HepG2 (cell line): ENCODE data around the gene SRC.

Source experiments
- ARID3A ChIP-seq: IDR thresholded peaks from 2 replicates; pipeline ENCODE4 v1.6.1; 2012; ENCODE audit warnings: low read depth, low read length, improper control_type of control experiment
- CEBPZ ChIP-seq: IDR thresholded peaks from 2 replicates; pipeline ENCODE4 v1.6.1; 2012; ENCODE audit warnings: low read length, improper control_type of control experiment
- ESRRA ChIP-seq: sonication (generic); formaldehyde crosslinking; IDR thresholded peaks from 2 replicates; pipeline ENCODE4 v1.5.1; 2020; ENCODE audit warnings: mild to moderate bottlenecking, low read depth, missing genetic modification reagents
- KDM5B ChIP-seq: sonication (generic); formaldehyde crosslinking; IDR thresholded peaks from 2 replicates; pipeline ENCODE4 v1.4.0; 2020; ENCODE audit warnings: missing genetic modification reagents, mild to moderate bottlenecking, borderline replicate concordance
- NCOR1 ChIP-seq: fragments of 200-600 bp; sonication (generic); IDR thresholded peaks from 2 replicates; pipeline ENCODE4 v1.7.0; 2017; ENCODE audit warnings: antibody characterized with exemption, low read length, borderline replicate concordance
- PBX2 ChIP-seq: IDR thresholded peaks from 2 replicates; pipeline ENCODE4 v1.6.1; 2016; ENCODE audit warnings: control low read depth
- SRY ChIP-seq: sonication (generic); formaldehyde crosslinking; IDR thresholded peaks from 2 replicates; pipeline ENCODE4 v1.8.0; 2022; ENCODE audit warnings: mild to moderate bottlenecking, missing genetic modification reagents
- STAT5B ChIP-seq: sonication (generic); formaldehyde crosslinking; IDR thresholded peaks from 2 replicates; pipeline ENCODE4 v1.4.0; 2020; ENCODE audit warnings: missing genetic modification reagents
- TAF15 ChIP-seq: fragments of 200-400 bp; formaldehyde crosslinking; IDR thresholded peaks from one replicate; pipeline ENCODE4 v1.6.1; 2018; ENCODE audit warnings: mild to moderate bottlenecking, low read depth, low read length; ENCODE audit not compliant: poor library complexity, severe bottlenecking
- YY1 ChIP-seq: IDR thresholded peaks from 2 replicates; pipeline ENCODE4 v1.6.1; 2011; ENCODE audit warnings: low read length, low read depth, moderate library complexity, mild to moderate bottlenecking; ENCODE audit not compliant: insufficient read depth, insufficient replicate concordance
- ZBTB21 ChIP-seq: sonication (generic); formaldehyde crosslinking; IDR thresholded peaks from 2 replicates; pipeline ENCODE4 v1.4.0; 2020; ENCODE audit warnings: missing genetic modification reagents
- ZNF10 ChIP-seq: sonication (generic); formaldehyde crosslinking; IDR thresholded peaks from 2 replicates; pipeline ENCODE4 v1.4.0; 2020; ENCODE audit warnings: mild to moderate bottlenecking, low read depth, missing genetic modification reagents, borderline replicate concordance
- ZNF274 ChIP-seq: sonication (generic); formaldehyde crosslinking; IDR thresholded peaks from 2 replicates; pipeline ENCODE4 v1.5.1; 2020; ENCODE audit warnings: mild to moderate bottlenecking, missing genetic modification reagents

GRCh38 chr20:37365760-37366638 is 20.1 kb downstream of the SRC start:
- TF ChIP-seq ZBTB21 (CRISPR knock-in tag) = no peak
- no peak for TF ChIP-seq ARID3A
- no peak for TF ChIP-seq KDM5B
- no peak for TF ChIP-seq CEBPZ
- no peak for TF ChIP-seq STAT5B (CRISPR knock-in tag)
- no peak for TF ChIP-seq ZNF10 (CRISPR knock-in tag)
- no peak for TF ChIP-seq PBX2 (CRISPR knock-in tag)
- no peak for TF ChIP-seq TAF15
- TF ChIP-seq YY1 = no peak
- no peak for TF ChIP-seq NCOR1
- no peak for TF ChIP-seq ZNF274
- no peak for TF ChIP-seq SRY (CRISPR knock-in tag)
- no peak for TF ChIP-seq ESRRA (CRISPR knock-in tag)
